GM12865 (cell line): ENCODE results near the gene GNAI1.
"Not testable (repeated sequence)": the region's sequence is repeated elsewhere in the genome, so short reads cannot be mapped to it uniquely, and the experiment has no call there.

ENCODE experiments used
- DNase-seq: peaks from one replicate; pipeline ENCODE4 v3.0.0; 2010; ENCODE audit warnings: low read depth
- H3K4me3 ChIP-seq: 2 replicates; pipeline ENCODE4 v1.5.1; 2011; ENCODE audit warnings: mild to moderate bottlenecking, low read depth, low read length, control low read depth
- CTCF ChIP-seq: IDR thresholded peaks from 2 replicates; pipeline ENCODE4 v1.5.1; 2011; ENCODE audit warnings: low read length, control low read depth, low read depth, inconsistent platforms; ENCODE audit not compliant: insufficient read depth; ENCODE audit errors: missing control alignments

The GNAI1 gene

GRCh38 chr7:80155374-80155773, 20.7 kb downstream of the GNAI1 start:
- no peak overlapping the region for H3K4me3 ChIP-seq
- DNase-seq = no peak
- no peak for TF ChIP-seq CTCF

GRCh38 chr7:80157770-80158169, 23.1 kb downstream of the GNAI1 start:
- H3K4me3 ChIP-seq, DNase-seq: not testable (repeated sequence)

- no peak for DNase-seq
- no peak for TF ChIP-seq CTCF
- no peak overlapping the region for H3K4me3 ChIP-seq
Observed at GRCh38 chr7:80159802-80160201, 25.2 kb downstream of the GNAI1 start.

- no peak for DNase-seq
- H3K4me3 ChIP-seq = no peak overlapping the region
- TF ChIP-seq CTCF = no peak
Observed at GRCh38 chr7:80161466-80161865, 26.8 kb downstream of the GNAI1 start.

GRCh38 chr7:80165177-80165576, 30.5 kb downstream of the GNAI1 start:
- no peak overlapping the region for H3K4me3 ChIP-seq
- no peak for TF ChIP-seq CTCF
- no peak for DNase-seq

GRCh38 chr7:80170445-80170844, 35.8 kb downstream of the GNAI1 start:
- H3K4me3 ChIP-seq = no peak overlapping the region
- DNase-seq = no peak
- no peak for TF ChIP-seq CTCF

- no peak overlapping the region for H3K4me3 ChIP-seq
- no peak for DNase-seq
- no peak for TF ChIP-seq CTCF
Observed at GRCh38 chr7:80172387-80172786, 37.8 kb downstream of the GNAI1 start.

GRCh38 chr7:80175744-80176143, 41.1 kb downstream of the GNAI1 start:
- no peak for DNase-seq
- no peak for TF ChIP-seq CTCF
- no peak overlapping the region for H3K4me3 ChIP-seq
